ENCODE measurements around the gene GJB5. TPM values are rescaled to one million over a fixed set of nuclear protein-coding genes. Genes with fewer than 3 reads are reported as not detected.

GJB5 gene
- polyA plus RNA-seq: not detected in 2 replicates
- not detected in 2 replicates for polyA minus RNA-seq

GRCh38 chr1:34754964-34755637, at the start of gene GJB5:
GJB5 (plus strand) TSS chr1:34755047; CDS start chr1:34757331, 2,284 bp downstream.
- H3K9ac ChIP-seq (ENCODE audit: low read length): no peak within 1 kb of the TSS
- H3K27ac ChIP-seq (ENCODE audit: low read length): no peak within 1 kb of the TSS
- no peak within 1 kb of the TSS for H3K4me2 ChIP-seq (ENCODE audit: low read length)
- no peak for TF ChIP-seq EP300 (conservative IDR thresholded peaks at IDR 0.05; ENCODE audit: poor library complexity, severe bottlenecking)
- no peak for TF ChIP-seq EZH2 (IDR thresholded peaks at IDR 0.05; ENCODE audit: borderline replicate concordance, insufficient read depth, low read length, poor library complexity, severe bottlenecking)
- TF ChIP-seq SMC3 (conservative IDR thresholded peaks at IDR 0.05; ENCODE audit: poor library complexity): no peak
- no peak for TF ChIP-seq RAD21 (conservative IDR thresholded peaks at IDR 0.05)
- no peak for TF ChIP-seq POLR2AphosphoS5 (IDR thresholded peaks at IDR 0.05)
- no peak for TF ChIP-seq TAF1 (IDR thresholded peaks at IDR 0.05; ENCODE audit: low read depth)
- no peak for TF ChIP-seq CTCF (IDR thresholded peaks at IDR 0.05; ENCODE audit: poor library complexity, severe bottlenecking)
- TF ChIP-seq MXI1 (conservative IDR thresholded peaks at IDR 0.05; ENCODE audit: poor library complexity, severe bottlenecking): no peak
- TF ChIP-seq REST (IDR thresholded peaks at IDR 0.05; ENCODE audit: borderline replicate concordance): no peak
- H3K4me3 ChIP-seq (ENCODE audit: low read length): no peak within 1 kb of the TSS
- H3K79me2 ChIP-seq (replicated peaks; ENCODE audit: insufficient read depth, low read length): no peaks in the 10 kb centered on the region
- no peaks in the 10 kb centered on the region for H3F3A ChIP-seq (ENCODE audit: insufficient read depth, low read length, poor library complexity, severe bottlenecking)
- H3K9me2 ChIP-seq (ENCODE audit: insufficient read depth, low read length): no peaks in the 10 kb centered on the region
- no peaks in the 10 kb centered on the region for H3K36me3 ChIP-seq (ENCODE audit: insufficient read depth, low read length)
- no peaks in the 10 kb centered on the region for H3K27me3 ChIP-seq (ENCODE audit: insufficient read depth, low read depth, low read length)
- H3K9me3 ChIP-seq (ENCODE audit: low read length): no peaks in the 10 kb centered on the region
- H4K20me1 ChIP-seq (ENCODE audit: insufficient read depth): no peaks in the 10 kb centered on the region
- H2AFZ ChIP-seq (ENCODE audit: low read depth, low read length): no peak within 1 kb of the TSS

- Histone ChIP-seq H3K4me2 (ENCODE audit: low read length) (no peak overlapping the region), H4K20me1 (ENCODE audit: insufficient read depth) (no peaks in the 10 kb centered on the region), H3K79me2 (replicated peaks; ENCODE audit: insufficient read depth, low read length) (no peaks in the 10 kb centered on the region), H3K27me3 (ENCODE audit: insufficient read depth, low read depth, low read length) (no peaks in the 10 kb centered on the region), H2AFZ (ENCODE audit: low read depth, low read length) (no peak overlapping the region), H3K27ac (ENCODE audit: low read length) (no peak overlapping the region), H3K9me2 (ENCODE audit: insufficient read depth, low read length) (no peaks in the 10 kb centered on the region), H3K4me3 (ENCODE audit: low read length) (peak overlapping the region; percentile 22), H3K9ac (ENCODE audit: low read length) (peak overlapping the region; percentile 1), H3K9me3 (ENCODE audit: low read length) (no peaks in the 10 kb centered on the region), H3K36me3 (ENCODE audit: insufficient read depth, low read length) (no peaks in the 10 kb centered on the region), H3F3A (ENCODE audit: insufficient read depth, low read length, poor library complexity, severe bottlenecking) (no peaks in the 10 kb centered on the region)
- TF ChIP-seq CTCF (IDR thresholded peaks at IDR 0.05; ENCODE audit: poor library complexity, severe bottlenecking) (no peak), TAF1 (IDR thresholded peaks at IDR 0.05; ENCODE audit: low read depth) (no peak), MXI1 (conservative IDR thresholded peaks at IDR 0.05; ENCODE audit: poor library complexity, severe bottlenecking) (no peak), EZH2 (IDR thresholded peaks at IDR 0.05; ENCODE audit: borderline replicate concordance, insufficient read depth, low read length, poor library complexity, severe bottlenecking) (no peak), EP300 (conservative IDR thresholded peaks at IDR 0.05; ENCODE audit: poor library complexity, severe bottlenecking) (no peak), SMC3 (conservative IDR thresholded peaks at IDR 0.05; ENCODE audit: poor library complexity) (no peak)
Measured at GRCh38 chr1:34705077-34705476, 49.8 kb upstream of the GJB5 start.

Measured in neural cell (in vitro differentiated cells).